Measurements from ENCODE around the gene HEATR3.
"Not testable (repeated sequence)": the region's sequence is repeated elsewhere in the genome, so short reads cannot be mapped to it uniquely, and the experiment has no call there.

Gene HEATR3

GRCh38 chr16:50121721-50122445 is 56.1 kb downstream of the HEATR3 start:
- TF ChIP-seq CTCF (IDR thresholded peaks at IDR 0.05; ENCODE audit: poor library complexity, severe bottlenecking) = no peak
- no peak for ATAC-seq (ENCODE audit: low read depth)
- H3K9me3 ChIP-seq (ENCODE audit: severe bottlenecking) = no peaks in the 10 kb centered on the region
- no peaks in the 10 kb centered on the region for H3K36me3 ChIP-seq (ENCODE audit: low read depth)
- no peak for DNase-seq (ENCODE audit: low spot score)
- no peaks in the 10 kb centered on the region for H3K27me3 ChIP-seq (ENCODE audit: insufficient read depth, poor library complexity, severe bottlenecking)
- no peak overlapping the region for H3K4me3 ChIP-seq (ENCODE audit: severe bottlenecking)
- no peak overlapping the region for H3K27ac ChIP-seq (ENCODE audit: poor library complexity, severe bottlenecking)
- H3K4me1 ChIP-seq (ENCODE audit: insufficient read depth, poor library complexity, severe bottlenecking) = no peaks in the 10 kb centered on the region

- Histone ChIP-seq H3K4me1 (ENCODE audit: insufficient read depth, poor library complexity, severe bottlenecking) (no peaks in the 10 kb centered on the region), H3K4me3 (ENCODE audit: severe bottlenecking) (no peak overlapping the region), H3K27ac (ENCODE audit: poor library complexity, severe bottlenecking) (no peak overlapping the region), H3K36me3 (ENCODE audit: low read depth) (no peaks in the 10 kb centered on the region), H3K9me3 (ENCODE audit: severe bottlenecking) (no peaks in the 10 kb centered on the region), H3K27me3 (ENCODE audit: insufficient read depth, poor library complexity, severe bottlenecking) (no peaks in the 10 kb centered on the region)
- ATAC-seq (ENCODE audit: low read depth) (no peak), DNase-seq (ENCODE audit: low spot score) (no peak)
- TF ChIP-seq CTCF (IDR thresholded peaks at IDR 0.05; ENCODE audit: poor library complexity, severe bottlenecking) = no peak
These were observed 57.6 kb downstream of the HEATR3 start for GRCh38 chr16:50123417-50123816.

DNA sequence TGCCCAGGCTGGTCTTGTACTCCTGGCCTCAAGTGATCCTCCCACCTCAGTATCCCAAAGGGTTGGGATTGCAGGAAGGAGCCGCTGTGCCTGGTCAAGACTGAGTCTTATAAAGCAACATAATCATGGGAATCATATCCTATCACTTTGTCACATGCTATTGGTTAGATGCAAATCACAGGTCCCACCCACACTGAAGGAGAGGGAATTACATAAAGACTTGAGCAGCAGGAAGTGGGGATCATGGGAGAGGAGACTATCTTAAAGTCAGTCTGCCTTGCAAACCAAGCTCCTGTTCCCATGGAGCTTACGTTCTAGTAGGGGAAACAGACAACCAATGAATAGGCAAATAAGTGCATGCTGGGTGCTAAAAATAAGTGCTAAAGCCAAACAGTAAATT is 59.0 kb downstream of the HEATR3 start:
- DNase-seq (ENCODE audit: low spot score) (no peak), ATAC-seq (ENCODE audit: low read depth) (no peak)
- Histone ChIP-seq H3K36me3 (ENCODE audit: low read depth) (no peaks in the 10 kb centered on the region), H3K4me1 (ENCODE audit: insufficient read depth, poor library complexity, severe bottlenecking) (no peaks in the 10 kb centered on the region), H3K27ac (ENCODE audit: poor library complexity, severe bottlenecking) (no peak overlapping the region), H3K27me3 (ENCODE audit: insufficient read depth, poor library complexity, severe bottlenecking) (no peaks in the 10 kb centered on the region), H3K9me3 (ENCODE audit: severe bottlenecking) (no peaks in the 10 kb centered on the region), H3K4me3 (ENCODE audit: severe bottlenecking) (no peak overlapping the region)
- TF ChIP-seq CTCF (IDR thresholded peaks at IDR 0.05; ENCODE audit: poor library complexity, severe bottlenecking) = no peak

DNA sequence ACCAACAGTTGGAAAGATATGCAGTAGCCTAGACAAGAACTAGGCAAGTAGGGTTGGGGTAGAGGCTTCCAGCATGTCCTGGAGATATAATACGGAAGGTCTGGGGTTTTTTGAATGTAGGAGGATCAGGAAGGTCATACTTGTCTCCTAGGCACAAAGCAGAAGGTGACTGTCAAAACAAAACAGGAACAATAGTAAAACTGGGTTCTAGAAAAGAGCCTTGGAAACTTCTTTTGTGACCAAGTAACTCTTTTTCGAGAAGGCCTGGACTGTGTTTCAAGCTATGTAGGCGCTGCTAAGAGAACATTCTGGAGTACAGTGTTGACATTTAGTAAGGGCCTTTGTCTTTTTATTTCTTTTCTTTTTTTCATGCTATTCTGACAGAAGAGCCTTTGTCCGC is 60.4 kb downstream of the HEATR3 start:
- Histone ChIP-seq H3K36me3 (ENCODE audit: low read depth) (no peaks in the 10 kb centered on the region), H3K27ac (ENCODE audit: poor library complexity, severe bottlenecking) (no peak overlapping the region), H3K4me3 (ENCODE audit: severe bottlenecking) (no peak overlapping the region), H3K27me3 (ENCODE audit: insufficient read depth, poor library complexity, severe bottlenecking) (no peaks in the 10 kb centered on the region), H3K9me3 (ENCODE audit: severe bottlenecking) (no peaks in the 10 kb centered on the region), H3K4me1 (ENCODE audit: insufficient read depth, poor library complexity, severe bottlenecking) (no peaks in the 10 kb centered on the region)
- no peak for TF ChIP-seq CTCF (IDR thresholded peaks at IDR 0.05; ENCODE audit: poor library complexity, severe bottlenecking)
- DNase-seq (ENCODE audit: low spot score) (no peak), ATAC-seq (ENCODE audit: low read depth) (no peak)

GRCh38 chr16:50132571-50132970 is 66.8 kb downstream of the HEATR3 start:
- H3K4me3 ChIP-seq (ENCODE audit: severe bottlenecking); H3K27ac ChIP-seq (ENCODE audit: poor library complexity, severe bottlenecking); H3K36me3 ChIP-seq (ENCODE audit: low read depth); H3K9me3 ChIP-seq (ENCODE audit: severe bottlenecking); DNase-seq (ENCODE audit: low spot score); H3K27me3 ChIP-seq (ENCODE audit: insufficient read depth, poor library complexity, severe bottlenecking); ATAC-seq (ENCODE audit: low read depth); H3K4me1 ChIP-seq (ENCODE audit: insufficient read depth, poor library complexity, severe bottlenecking): not testable (repeated sequence)
